Jurkat, Clone E6-1 (cell line): ENCODE measurements around the gene ETFDH. TPM values are rescaled to one million over a fixed set of nuclear protein-coding genes. Genes with fewer than 3 reads are reported as not detected.
A peak's percentile ranks its signal among the peaks of the same experiment; 100 is the strongest.
"Not testable (repeated sequence)": the region's sequence is repeated elsewhere in the genome, so short reads cannot be mapped to it uniquely, and the experiment has no call there.

Experiments
- DNase-seq: peaks from one replicate; pipeline ENCODE4 v3.0.0-alpha.2; 2011; ENCODE audit warnings: low read depth, low spot score
- H3K4me3 ChIP-seq: 2 replicates; pipeline ENCODE4 v1.5.1; 2011; ENCODE audit warnings: mild to moderate bottlenecking, low read length, control low read depth, moderate library complexity
- polyA plus RNA-seq: library from polyadenylated mRNA; unstranded; fragments of >200 nt; gene quantifications from one replicate; pipeline ENCODE4 v1.2.1, GENCODE V29; 2012; ENCODE audit warnings: missing spikeins; ENCODE audit not compliant: insufficient read length, insufficient read depth

ETFDH gene
- 34.7 TPM for polyA plus RNA-seq

DNA sequence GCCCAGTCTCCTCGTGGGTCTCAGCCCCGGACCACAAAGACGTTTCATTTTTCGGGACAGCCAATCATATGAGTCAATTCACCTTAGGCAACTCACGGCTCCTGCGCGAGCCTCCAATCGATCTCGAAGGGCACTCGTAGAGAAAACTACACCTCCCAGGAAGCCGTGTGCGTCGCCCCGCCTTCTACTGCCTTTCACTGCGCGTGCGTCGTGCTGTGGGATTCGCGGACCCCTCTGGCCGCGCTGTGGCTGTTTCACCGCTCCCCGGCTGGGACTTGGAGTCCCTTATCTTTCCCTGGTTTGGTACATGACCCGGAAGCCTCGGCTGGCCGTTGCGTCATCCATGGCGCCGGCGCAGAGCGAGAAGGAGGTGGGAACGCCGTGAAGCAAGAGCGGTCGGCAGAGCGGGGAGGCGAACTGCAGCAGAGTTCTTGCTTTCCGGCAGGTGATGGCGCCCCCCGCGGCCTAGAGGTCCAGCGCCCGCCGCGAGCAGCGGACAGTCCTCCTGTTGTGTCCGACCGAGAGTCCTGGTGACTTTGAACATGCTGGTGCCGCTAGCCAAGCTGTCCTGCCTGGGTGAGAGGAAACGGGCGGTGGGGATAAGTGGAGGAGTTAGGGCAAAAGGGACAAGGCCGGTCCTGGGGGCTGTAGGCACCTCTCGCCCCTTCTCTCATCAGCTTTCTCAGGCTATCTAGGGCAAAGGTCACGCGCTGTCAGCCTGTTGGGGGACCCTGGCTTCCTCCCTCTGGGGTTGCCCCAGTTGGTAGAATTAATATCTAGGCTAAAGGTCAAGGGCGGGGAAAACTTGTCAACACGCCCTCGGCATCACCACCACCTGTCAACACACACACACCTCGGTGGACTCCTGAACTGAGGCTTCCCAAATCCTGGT, at the start of gene ETFDH:
ETFDH (plus strand) TSS at position 382 of the 892 bp plus-strand sequence; CDS start at position 543, 161 bp downstream.
- peak within 1 kb of the TSS; percentile 77 for H3K4me3 ChIP-seq
- DNase-seq, result peak; percentile 98

GRCh38 chr4:158624889-158625478, 47.1 kb upstream of the ETFDH start:
- no peak overlapping the region for H3K4me3 ChIP-seq
- DNase-seq, result peak; percentile 36

- H3K4me3 ChIP-seq, result no peak overlapping the region
- DNase-seq, result no peak
Observed at GRCh38 chr4:158625544-158625943, 46.6 kb upstream of the ETFDH start.

GRCh38 chr4:158630893-158631292, 41.2 kb upstream of the ETFDH start:
- DNase-seq, result no peak

GRCh38 chr4:158636619-158637018, 35.5 kb upstream of the ETFDH start:
- DNase-seq, result no peak
- H3K4me3 ChIP-seq, result no peak overlapping the region

More at GRCh38 chr4:158630893-158631292, 41.2 kb upstream of the ETFDH start:
- no peak overlapping the region for H3K4me3 ChIP-seq

- no peak overlapping the region for H3K4me3 ChIP-seq
- no peak for DNase-seq
Observed at GRCh38 chr4:158644356-158644755, 27.7 kb upstream of the ETFDH start.

GRCh38 chr4:158644760-158645159, 27.3 kb upstream of the ETFDH start:
- H3K4me3 ChIP-seq, result no peak overlapping the region
- no peak for DNase-seq

DNA sequence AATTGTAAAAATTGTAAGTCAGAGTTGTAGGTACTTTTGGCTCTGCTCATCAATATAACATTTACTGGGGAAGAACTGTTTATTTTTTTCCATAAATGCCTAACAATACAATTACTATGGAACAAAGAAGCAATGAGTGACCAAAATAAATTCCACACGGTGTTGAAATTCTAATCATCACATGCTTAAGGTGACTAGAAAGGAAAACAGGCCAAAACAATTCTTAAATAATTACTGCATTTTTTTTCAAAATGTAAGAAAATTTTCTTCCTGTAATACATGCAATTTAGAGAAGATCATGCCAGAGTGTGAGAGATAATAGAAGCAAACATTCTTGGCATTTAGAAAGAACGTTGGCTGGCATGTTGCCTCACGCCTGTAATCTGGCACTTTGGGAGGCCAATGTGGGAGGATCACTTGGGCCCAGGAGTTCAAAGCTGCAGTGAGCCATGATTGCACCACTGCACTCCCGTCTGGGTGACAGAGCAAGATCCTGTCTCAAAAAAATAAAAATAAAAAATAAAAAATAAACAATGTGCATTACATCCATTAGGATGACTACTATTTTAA, 22.9 kb upstream of the ETFDH start:
- H3K4me3 ChIP-seq, result no peak overlapping the region
- DNase-seq, result no peak

DNA sequence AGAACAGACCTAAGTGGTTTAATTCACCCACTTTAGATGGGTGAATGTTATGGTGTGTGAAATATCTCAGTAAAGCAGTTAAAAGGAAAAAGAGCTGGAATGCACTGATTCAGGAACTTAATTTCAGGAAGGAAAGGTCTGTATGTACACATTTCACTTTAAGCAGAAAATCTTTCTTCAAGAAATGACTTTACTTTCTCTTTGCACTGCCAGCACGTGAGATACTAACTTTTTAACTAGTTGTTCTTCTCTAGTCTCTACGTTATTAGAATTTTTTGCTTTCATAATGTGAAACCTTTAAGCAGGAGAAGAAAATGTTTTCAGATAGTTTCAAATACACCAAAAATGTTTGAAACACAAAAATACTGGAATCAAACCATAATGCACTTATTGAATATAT, 19.2 kb upstream of the ETFDH start:
- no peak for DNase-seq
- H3K4me3 ChIP-seq, result no peak overlapping the region

- DNase-seq, result no peak
- H3K4me3 ChIP-seq, result no peak overlapping the region
Observed at GRCh38 chr4:158656439-158656838, 15.7 kb upstream of the ETFDH start.

GRCh38 chr4:158657291-158657690, 14.8 kb upstream of the ETFDH start:
- H3K4me3 ChIP-seq, result no peak overlapping the region
- DNase-seq, result no peak

- not testable (repeated sequence) for DNase-seq, H3K4me3 ChIP-seq
Observed at GRCh38 chr4:158663255-158663654, 8.8 kb upstream of the ETFDH start.

GRCh38 chr4:158663707-158664625, 8.1 kb upstream of the ETFDH start:
- not testable (repeated sequence) for H3K4me3 ChIP-seq, DNase-seq

GRCh38 chr4:158664806-158665205, 7.3 kb upstream of the ETFDH start:
- H3K4me3 ChIP-seq, result no peak overlapping the region
- DNase-seq, result no peak

DNA sequence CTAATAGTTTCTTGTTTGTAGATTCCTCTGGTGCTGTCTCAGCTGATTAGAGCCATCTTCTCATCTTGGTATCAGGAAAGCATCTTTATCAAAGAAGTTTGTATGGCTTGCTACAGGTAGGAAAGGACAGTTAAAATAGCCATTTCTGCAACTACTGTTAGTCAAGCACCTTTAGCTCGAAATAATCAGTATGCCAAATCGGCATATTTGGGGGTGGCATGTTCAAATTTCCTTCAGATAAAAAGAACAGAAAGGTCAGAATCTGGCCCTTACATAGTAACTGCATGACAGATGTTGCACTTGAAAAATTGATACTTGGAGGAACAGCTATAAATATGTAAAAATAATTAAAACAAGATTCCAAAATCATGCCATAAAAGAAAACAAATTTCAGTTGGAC, 5.2 kb upstream of the ETFDH start:
- no peak overlapping the region for H3K4me3 ChIP-seq
- no peak for DNase-seq

DNA sequence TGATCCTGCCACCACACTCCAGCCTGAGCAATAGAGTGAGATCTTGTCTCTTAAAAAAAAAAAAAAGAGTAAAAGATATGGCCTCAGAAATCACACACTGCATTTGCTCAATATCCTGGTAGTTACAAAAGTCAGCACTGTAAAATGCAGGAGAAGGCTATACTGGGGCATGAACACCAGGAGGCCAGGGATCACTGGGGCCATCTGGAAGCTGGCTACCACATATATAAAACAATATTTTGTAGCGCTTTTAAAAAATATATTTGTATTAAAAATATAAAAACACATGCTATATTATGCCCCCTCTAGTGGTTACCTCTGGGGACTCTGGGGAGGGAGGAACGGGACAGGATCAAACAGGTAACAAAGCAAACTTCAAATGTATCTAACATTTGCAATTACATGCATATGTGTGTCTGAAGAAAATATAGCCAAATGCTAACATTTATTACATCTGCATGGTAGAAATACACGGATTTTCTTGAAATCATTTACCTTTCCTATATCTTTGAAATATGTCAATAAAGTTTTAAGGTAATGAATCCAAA, 4.4 kb upstream of the ETFDH start:
- no peak overlapping the region for H3K4me3 ChIP-seq
- peak; percentile 36 for DNase-seq

GRCh38 chr4:158669310-158669709, 2.8 kb upstream of the ETFDH start:
- no peak overlapping the region for H3K4me3 ChIP-seq
- DNase-seq, result no peak

DNA sequence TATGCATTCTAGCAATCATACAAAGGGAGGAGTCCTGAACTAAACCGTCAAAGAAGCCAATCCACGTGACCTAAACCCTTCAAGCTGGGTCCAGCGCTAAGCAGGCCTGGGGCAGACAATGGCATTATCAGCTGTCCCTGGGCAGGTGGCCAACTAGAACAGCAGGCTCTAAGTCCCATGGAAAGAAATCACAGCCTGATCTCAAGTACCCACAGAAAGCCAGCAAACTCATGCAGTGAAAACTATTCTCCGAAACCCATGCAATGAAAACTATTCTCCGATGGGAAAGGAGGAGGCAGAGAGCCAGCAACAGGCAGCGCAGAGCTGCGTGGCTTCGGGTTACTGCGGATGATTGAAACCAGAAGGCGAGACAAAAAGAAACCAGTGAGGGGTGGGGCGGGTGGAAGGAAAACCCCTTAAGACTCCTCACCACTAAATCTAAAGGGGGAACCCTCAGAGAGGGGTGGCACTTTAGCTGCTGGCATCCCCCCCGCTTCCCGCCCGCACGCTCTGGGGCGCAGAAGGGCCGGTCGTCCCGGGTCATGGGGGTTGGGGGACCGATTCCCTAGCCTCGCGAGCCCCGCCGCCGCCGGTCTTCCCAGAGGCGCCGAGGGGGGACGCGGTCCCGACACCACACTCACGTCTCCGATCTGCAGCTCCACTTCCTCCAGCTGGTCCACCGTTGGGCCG, 976 bp upstream of the ETFDH start:
- DNase-seq, result peak; percentile 25

GRCh38 chr4:158671665-158671914, 506 bp upstream of the ETFDH start, which contains the start of gene C4orf46:
Gene C4orf46 (minus strand): TSS chr4:158671887. CDS start chr4:158671801, 86 bp downstream.
- H3K4me3 ChIP-seq, result peak within 1 kb of the TSS; percentile 77
- DNase-seq, result no peak

More for the DNA sequence above, 976 bp upstream of the ETFDH start:
- H3K4me3 ChIP-seq, result peak overlapping the region; percentile 77
